ENCODE data around the gene PJVK.
"Not testable (repeated sequence)": the region's sequence is repeated elsewhere in the genome, so short reads cannot be mapped to it uniquely, and the experiment has no call there.

PJVK gene

GRCh38 chr2:178415979-178416378, 35.2 kb upstream of the PJVK start:
- no peak overlapping the region for H3K4me3 ChIP-seq (ENCODE audit: insufficient read depth, low read depth, low read length)
- no peaks in the 10 kb centered on the region for H3K36me3 ChIP-seq (ENCODE audit: control insufficient read depth, insufficient read depth, low read length)
- H3K9me3 ChIP-seq (ENCODE audit: control insufficient read depth, low read length): no peaks in the 10 kb centered on the region
- H3K27me3 ChIP-seq (ENCODE audit: control insufficient read depth, insufficient read depth, low read length, poor library complexity, severe bottlenecking): no peaks in the 10 kb centered on the region
- H3K27ac ChIP-seq (ENCODE audit: insufficient read depth, low read depth, low read length, poor library complexity, severe bottlenecking): no peak overlapping the region
- H3K4me1 ChIP-seq (ENCODE audit: control insufficient read depth, insufficient read depth, low read length): no peaks in the 10 kb centered on the region

GRCh38 chr2:178417916-178418315, 33.3 kb upstream of the PJVK start:
- Histone ChIP-seq H3K4me1 (ENCODE audit: control insufficient read depth, insufficient read depth, low read length) (no peaks in the 10 kb centered on the region), H3K4me3 (ENCODE audit: insufficient read depth, low read depth, low read length) (no peak overlapping the region), H3K27me3 (ENCODE audit: control insufficient read depth, insufficient read depth, low read length, poor library complexity, severe bottlenecking) (no peaks in the 10 kb centered on the region), H3K36me3 (ENCODE audit: control insufficient read depth, insufficient read depth, low read length) (no peaks in the 10 kb centered on the region), H3K27ac (ENCODE audit: insufficient read depth, low read depth, low read length, poor library complexity, severe bottlenecking) (no peak overlapping the region), H3K9me3 (ENCODE audit: control insufficient read depth, low read length) (no peaks in the 10 kb centered on the region)
- 91 to 93% methylated on average over 3 of the region's 3 CpGs for WGBS, 2 experiments

- no peaks in the 10 kb centered on the region for H3K4me1 ChIP-seq (ENCODE audit: control insufficient read depth, insufficient read depth, low read length)
- WGBS, 2 experiments: 100% methylated on average over 1 of the region's 1 CpG; no CpG with 5 or more reads in 1 of the 2 experiments
- H3K9me3 ChIP-seq (ENCODE audit: control insufficient read depth, low read length): no peaks in the 10 kb centered on the region
- no peaks in the 10 kb centered on the region for H3K27me3 ChIP-seq (ENCODE audit: control insufficient read depth, insufficient read depth, low read length, poor library complexity, severe bottlenecking)
- H3K36me3 ChIP-seq (ENCODE audit: control insufficient read depth, insufficient read depth, low read length): no peaks in the 10 kb centered on the region
- no peak overlapping the region for H3K27ac ChIP-seq (ENCODE audit: insufficient read depth, low read depth, low read length, poor library complexity, severe bottlenecking)
- H3K4me3 ChIP-seq (ENCODE audit: insufficient read depth, low read depth, low read length): no peak overlapping the region
These were observed 32.8 kb upstream of the PJVK start for GRCh38 chr2:178418426-178418825.

- Histone ChIP-seq H3K36me3 (ENCODE audit: control insufficient read depth, insufficient read depth, low read length) (no peaks in the 10 kb centered on the region), H3K4me3 (ENCODE audit: insufficient read depth, low read depth, low read length) (no peak overlapping the region), H3K27ac (ENCODE audit: insufficient read depth, low read depth, low read length, poor library complexity, severe bottlenecking) (no peak overlapping the region), H3K4me1 (ENCODE audit: control insufficient read depth, insufficient read depth, low read length) (no peaks in the 10 kb centered on the region), H3K9me3 (ENCODE audit: control insufficient read depth, low read length) (no peaks in the 10 kb centered on the region), H3K27me3 (ENCODE audit: control insufficient read depth, insufficient read depth, low read length, poor library complexity, severe bottlenecking) (no peaks in the 10 kb centered on the region)
- 89% methylated on average over 1 of the region's 1 CpG; no CpG with 5 or more reads in 1 of the 2 experiments for WGBS, 2 experiments
These were observed 32.1 kb upstream of the PJVK start for GRCh38 chr2:178419123-178419522.

- H3K4me3 ChIP-seq (ENCODE audit: insufficient read depth, low read depth, low read length): no peak overlapping the region
- H3K4me1 ChIP-seq (ENCODE audit: control insufficient read depth, insufficient read depth, low read length): no peaks in the 10 kb centered on the region
- H3K27me3 ChIP-seq (ENCODE audit: control insufficient read depth, insufficient read depth, low read length, poor library complexity, severe bottlenecking): no peaks in the 10 kb centered on the region
- no peaks in the 10 kb centered on the region for H3K36me3 ChIP-seq (ENCODE audit: control insufficient read depth, insufficient read depth, low read length)
- peaks cover 3% of the 10 kb centered on the region for H3K9me3 ChIP-seq (ENCODE audit: control insufficient read depth, low read length)
- H3K27ac ChIP-seq (ENCODE audit: insufficient read depth, low read depth, low read length, poor library complexity, severe bottlenecking): no peak overlapping the region
- 85 to 93% methylated on average over 1 of the region's 1 CpG for WGBS, 2 experiments
These were observed 30.6 kb upstream of the PJVK start for GRCh38 chr2:178420463-178420999.

GRCh38 chr2:178422097-178422496, 29.1 kb upstream of the PJVK start:
- H3K27ac ChIP-seq (ENCODE audit: insufficient read depth, low read depth, low read length, poor library complexity, severe bottlenecking): no peak overlapping the region
- H3K9me3 ChIP-seq (ENCODE audit: control insufficient read depth, low read length): peaks cover 3% of the 10 kb centered on the region
- H3K4me3 ChIP-seq (ENCODE audit: insufficient read depth, low read depth, low read length): no peak overlapping the region
- no peaks in the 10 kb centered on the region for H3K27me3 ChIP-seq (ENCODE audit: control insufficient read depth, insufficient read depth, low read length, poor library complexity, severe bottlenecking)
- no peaks in the 10 kb centered on the region for H3K4me1 ChIP-seq (ENCODE audit: control insufficient read depth, insufficient read depth, low read length)
- peaks cover 7% of the 10 kb centered on the region for H3K36me3 ChIP-seq (ENCODE audit: control insufficient read depth, insufficient read depth, low read length)
- WGBS, 2 experiments: 70 to 79% methylated on average over 3 of the region's 3 CpGs

- WGBS, 2 experiments: 96% methylated on average over 5 of the region's 5 CpGs
- peaks cover 17% of the 10 kb centered on the region for H3K36me3 ChIP-seq (ENCODE audit: control insufficient read depth, insufficient read depth, low read length)
- H3K27ac ChIP-seq (ENCODE audit: insufficient read depth, low read depth, low read length, poor library complexity, severe bottlenecking); H3K27me3 ChIP-seq (ENCODE audit: control insufficient read depth, insufficient read depth, low read length, poor library complexity, severe bottlenecking); H3K4me3 ChIP-seq (ENCODE audit: insufficient read depth, low read depth, low read length); H3K4me1 ChIP-seq (ENCODE audit: control insufficient read depth, insufficient read depth, low read length); H3K9me3 ChIP-seq (ENCODE audit: control insufficient read depth, low read length): not testable (repeated sequence)
These were observed 27.4 kb upstream of the PJVK start for GRCh38 chr2:178423746-178424145.

GRCh38 chr2:178425255-178425827, 25.8 kb upstream of the PJVK start:
- WGBS, 2 experiments: 100% methylated on average over 2 to 4 of the region's 4 CpGs
- Histone ChIP-seq H3K4me1 (ENCODE audit: control insufficient read depth, insufficient read depth, low read length) (no peaks in the 10 kb centered on the region), H3K36me3 (ENCODE audit: control insufficient read depth, insufficient read depth, low read length) (peaks cover 17% of the 10 kb centered on the region), H3K4me3 (ENCODE audit: insufficient read depth, low read depth, low read length) (no peak overlapping the region), H3K27ac (ENCODE audit: insufficient read depth, low read depth, low read length, poor library complexity, severe bottlenecking) (no peak overlapping the region), H3K27me3 (ENCODE audit: control insufficient read depth, insufficient read depth, low read length, poor library complexity, severe bottlenecking) (no peaks in the 10 kb centered on the region), H3K9me3 (ENCODE audit: control insufficient read depth, low read length) (peaks cover 3% of the 10 kb centered on the region)

GRCh38 chr2:178426388-178426787, 24.8 kb upstream of the PJVK start:
- WGBS, 2 experiments: 92 to 97% methylated on average over 3 of the region's 3 CpGs
- Histone ChIP-seq H3K36me3 (ENCODE audit: control insufficient read depth, insufficient read depth, low read length) (peaks cover 17% of the 10 kb centered on the region), H3K9me3 (ENCODE audit: control insufficient read depth, low read length) (peaks cover 3% of the 10 kb centered on the region), H3K4me3 (ENCODE audit: insufficient read depth, low read depth, low read length) (no peak overlapping the region), H3K4me1 (ENCODE audit: control insufficient read depth, insufficient read depth, low read length) (no peaks in the 10 kb centered on the region), H3K27ac (ENCODE audit: insufficient read depth, low read depth, low read length, poor library complexity, severe bottlenecking) (no peak overlapping the region), H3K27me3 (ENCODE audit: control insufficient read depth, insufficient read depth, low read length, poor library complexity, severe bottlenecking) (no peaks in the 10 kb centered on the region)

- H3K9me3 ChIP-seq (ENCODE audit: control insufficient read depth, low read length): peaks cover 3% of the 10 kb centered on the region
- no peaks in the 10 kb centered on the region for H3K27me3 ChIP-seq (ENCODE audit: control insufficient read depth, insufficient read depth, low read length, poor library complexity, severe bottlenecking)
- no peak overlapping the region for H3K27ac ChIP-seq (ENCODE audit: insufficient read depth, low read depth, low read length, poor library complexity, severe bottlenecking)
- H3K4me1 ChIP-seq (ENCODE audit: control insufficient read depth, insufficient read depth, low read length): no peaks in the 10 kb centered on the region
- 100% methylated on average over 1 of the region's 2 CpGs; no CpG with 5 or more reads in 1 of the 2 experiments for whole genome bisulfite sequencing, 2 experiments
- no peak overlapping the region for H3K4me3 ChIP-seq (ENCODE audit: insufficient read depth, low read depth, low read length)
- peaks cover 17% of the 10 kb centered on the region for H3K36me3 ChIP-seq (ENCODE audit: control insufficient read depth, insufficient read depth, low read length)
These were observed 23.7 kb upstream of the PJVK start for GRCh38 chr2:178427458-178427857.
